D721Med (cell line): Measurements from ENCODE around the gene ECI2.
A peak's percentile ranks its signal among the peaks of the same experiment; 100 is the strongest.
"Not testable (repeated sequence)": the region's sequence is repeated elsewhere in the genome, so short reads cannot be mapped to it uniquely, and the experiment has no call there.

ENCODE experiments used
- DNase-seq: peaks from one replicate; pipeline ENCODE4 v3.0.0; 2011; ENCODE audit warnings: low spot score; ENCODE audit not compliant: insufficient read length
- FAIRE-seq: peaks from 2 replicates; lab custom pipeline; 2011; peaks lifted over from hg19 to GRCh38; lab: Jason Lieb, UNC
- TF ChIP-seq, protein P1 (sequence below): IDR thresholded peaks from 2 replicates; pipeline ENCODE4 v1.5.1; 2012; ENCODE audit warnings: mild to moderate bottlenecking, control low read depth; ENCODE audit not compliant: insufficient read depth; ENCODE audit errors: missing control alignments

Gene ECI2

DNA sequence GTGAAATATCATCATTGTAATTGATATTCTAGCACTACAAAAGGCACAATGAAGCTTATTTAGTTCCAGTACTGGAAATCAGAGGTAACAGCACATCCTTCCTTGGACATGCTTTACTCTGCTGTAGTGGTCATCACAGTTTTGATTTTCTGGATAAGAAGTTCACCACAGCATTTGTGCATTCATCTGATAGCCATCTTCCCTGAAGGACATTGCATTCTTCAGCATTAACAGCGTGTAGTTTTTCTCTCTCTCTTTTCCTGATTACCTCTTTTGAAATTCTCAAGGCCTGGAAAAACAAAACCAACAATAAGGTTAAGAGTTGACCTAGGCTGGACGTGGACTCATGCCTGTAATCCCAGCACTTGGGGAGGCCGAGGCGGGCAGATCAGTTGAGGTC lies 19.6 kb downstream of the ECI2 start:
- no peak for FAIRE-seq
- DNase-seq = no peak
- TF ChIP-seq, protein P1, sequence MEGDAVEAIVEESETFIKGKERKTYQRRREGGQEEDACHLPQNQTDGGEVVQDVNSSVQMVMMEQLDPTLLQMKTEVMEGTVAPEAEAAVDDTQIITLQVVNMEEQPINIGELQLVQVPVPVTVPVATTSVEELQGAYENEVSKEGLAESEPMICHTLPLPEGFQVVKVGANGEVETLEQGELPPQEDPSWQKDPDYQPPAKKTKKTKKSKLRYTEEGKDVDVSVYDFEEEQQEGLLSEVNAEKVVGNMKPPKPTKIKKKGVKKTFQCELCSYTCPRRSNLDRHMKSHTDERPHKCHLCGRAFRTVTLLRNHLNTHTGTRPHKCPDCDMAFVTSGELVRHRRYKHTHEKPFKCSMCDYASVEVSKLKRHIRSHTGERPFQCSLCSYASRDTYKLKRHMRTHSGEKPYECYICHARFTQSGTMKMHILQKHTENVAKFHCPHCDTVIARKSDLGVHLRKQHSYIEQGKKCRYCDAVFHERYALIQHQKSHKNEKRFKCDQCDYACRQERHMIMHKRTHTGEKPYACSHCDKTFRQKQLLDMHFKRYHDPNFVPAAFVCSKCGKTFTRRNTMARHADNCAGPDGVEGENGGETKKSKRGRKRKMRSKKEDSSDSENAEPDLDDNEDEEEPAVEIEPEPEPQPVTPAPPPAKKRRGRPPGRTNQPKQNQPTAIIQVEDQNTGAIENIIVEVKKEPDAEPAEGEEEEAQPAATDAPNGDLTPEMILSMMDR = no peak

DNA sequence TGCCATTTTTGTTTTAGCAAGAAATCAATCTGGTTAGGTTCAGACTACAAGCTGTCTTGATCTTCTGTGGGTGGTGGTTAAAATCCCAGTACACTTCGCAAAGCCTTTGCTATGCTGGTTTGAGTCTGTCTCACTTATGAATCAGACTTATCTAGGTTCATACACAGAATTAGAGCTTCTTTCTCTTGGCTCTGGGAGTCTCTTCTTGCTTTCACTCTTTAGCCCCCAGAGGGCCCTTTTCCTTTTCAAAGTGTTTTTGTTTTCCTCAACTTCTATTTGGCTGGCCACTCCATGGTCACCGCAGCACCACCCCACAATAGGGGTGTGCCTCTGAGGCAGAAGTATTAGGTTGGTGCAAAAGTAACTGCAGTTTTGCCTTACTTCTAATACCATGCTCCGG lies 21.3 kb downstream of the ECI2 start:
- TF ChIP-seq, protein P1 = no peak
- FAIRE-seq (no peak), DNase-seq (no peak)

DNA sequence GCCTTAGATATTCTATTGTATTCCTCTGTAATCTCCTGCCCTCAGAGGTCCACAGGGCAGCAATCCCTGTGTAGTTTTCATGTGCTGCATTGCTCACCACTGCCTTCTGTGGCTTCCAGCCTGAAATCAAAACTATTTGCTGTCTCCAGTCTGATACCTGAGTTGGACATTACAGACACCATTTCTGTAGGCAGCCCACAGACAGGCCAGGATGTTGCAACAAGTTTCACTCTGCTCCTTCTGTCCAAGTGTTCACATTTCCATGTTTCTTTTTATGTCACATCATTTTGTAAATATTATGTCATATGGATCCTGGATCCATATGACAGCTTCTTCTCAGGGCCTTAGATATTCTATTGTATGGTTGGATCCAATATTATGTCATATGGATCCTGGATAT lies 21.7 kb downstream of the ECI2 start:
- DNase-seq = no peak
- TF ChIP-seq, protein P1 = no peak
- FAIRE-seq = no peak

DNA sequence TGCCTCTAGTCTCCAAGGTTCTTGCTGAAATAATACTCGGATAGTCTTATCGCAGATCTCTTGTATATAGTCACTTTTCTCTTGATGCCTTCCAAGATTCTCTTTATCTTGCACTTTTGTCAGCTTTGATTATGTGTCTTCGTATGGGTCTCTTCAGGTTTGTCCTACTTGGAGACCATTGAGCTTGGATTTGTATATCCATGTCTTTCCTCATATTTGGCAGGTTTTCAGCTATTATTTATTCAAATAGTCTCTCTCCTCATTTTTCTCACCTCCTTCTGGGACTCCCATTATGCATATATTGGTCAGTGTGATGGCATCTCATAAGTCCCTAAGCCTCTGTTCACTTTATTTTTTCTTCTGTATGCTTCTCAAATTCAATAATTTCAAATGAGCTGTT lies 23.0 kb downstream of the ECI2 start:
- FAIRE-seq (no peak), DNase-seq (no peak)
- TF ChIP-seq, protein P1 = no peak

DNA sequence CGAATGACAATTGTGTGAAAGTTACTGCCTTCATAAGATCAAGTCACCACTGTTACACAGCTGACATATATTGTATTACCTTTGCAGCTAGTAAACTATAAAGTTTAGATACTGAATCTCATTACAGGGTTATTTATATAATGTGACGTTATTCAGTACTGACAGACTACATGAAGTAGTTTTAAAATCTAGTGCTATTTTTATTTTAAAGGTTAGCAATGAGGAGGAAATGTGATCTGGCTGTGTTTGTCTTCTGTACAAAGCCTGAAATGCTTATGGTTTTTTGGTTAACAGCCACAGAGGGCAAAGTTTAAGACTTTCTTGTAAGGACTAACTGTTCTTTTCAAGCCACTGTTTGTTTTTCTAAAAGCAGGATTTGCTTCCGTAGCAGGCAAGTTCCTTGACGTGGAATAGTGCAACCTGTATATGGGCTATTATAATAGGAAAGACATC lies 26.0 kb downstream of the ECI2 start:
- not testable (repeated sequence) for FAIRE-seq, DNase-seq

DNA sequence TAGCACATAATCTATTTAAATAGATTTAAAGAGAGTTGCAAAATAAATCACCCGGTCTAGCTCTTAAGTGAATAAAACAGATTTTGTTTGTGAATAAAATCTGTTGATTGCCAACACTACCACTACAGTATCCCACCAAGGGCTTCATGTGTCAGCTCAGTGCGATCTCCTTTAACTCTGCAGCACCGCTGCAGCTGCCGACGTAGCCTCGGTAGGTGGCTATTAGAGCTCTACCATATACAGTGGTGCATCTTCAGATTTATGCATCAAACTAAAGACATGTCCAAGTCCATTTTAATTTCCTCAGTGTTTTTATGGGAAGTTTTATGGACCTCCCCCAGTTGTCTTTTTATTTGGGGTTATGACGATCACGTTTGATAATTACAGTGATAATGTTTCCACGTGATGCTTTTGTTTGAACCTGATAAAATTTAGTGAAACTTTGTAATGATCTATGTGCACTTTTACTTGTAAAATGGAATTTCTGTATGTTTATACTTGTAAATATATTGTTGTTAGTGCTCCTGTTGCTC lies 26.7 kb downstream of the ECI2 start:
- TF ChIP-seq, protein P1 = no peak
- DNase-seq = no peak
- FAIRE-seq = peak; percentile 75

DNA sequence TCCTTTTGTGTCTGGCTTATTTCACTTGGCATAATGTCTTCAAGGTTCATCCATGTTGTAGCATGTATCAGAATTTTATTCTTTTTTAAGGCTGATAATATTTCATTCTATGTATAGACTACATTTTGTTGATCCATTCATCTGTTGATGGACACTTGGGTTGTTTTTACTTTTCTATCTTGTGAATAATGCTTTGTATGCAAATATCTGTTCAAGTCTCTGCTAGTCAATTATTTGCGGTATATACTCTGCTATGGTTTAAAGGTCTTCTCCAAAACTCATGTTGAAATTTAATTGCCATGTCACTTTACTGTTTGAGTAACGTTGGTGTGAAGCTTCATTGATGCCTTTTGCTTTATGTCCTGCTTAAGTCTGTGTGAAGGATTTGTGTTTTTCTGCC lies 27.5 kb downstream of the ECI2 start:
- DNase-seq = no peak
- TF ChIP-seq, protein P1 = no peak
- peak; percentile 48 for FAIRE-seq
